ENCODE measurements around the gene CCNJL. TPM values are rescaled to one million over a fixed set of nuclear protein-coding genes. Genes with fewer than 3 reads are reported as not detected.

CCNJL gene
- total RNA-seq, 2 experiments from 2014 or later = not detected

DNA sequence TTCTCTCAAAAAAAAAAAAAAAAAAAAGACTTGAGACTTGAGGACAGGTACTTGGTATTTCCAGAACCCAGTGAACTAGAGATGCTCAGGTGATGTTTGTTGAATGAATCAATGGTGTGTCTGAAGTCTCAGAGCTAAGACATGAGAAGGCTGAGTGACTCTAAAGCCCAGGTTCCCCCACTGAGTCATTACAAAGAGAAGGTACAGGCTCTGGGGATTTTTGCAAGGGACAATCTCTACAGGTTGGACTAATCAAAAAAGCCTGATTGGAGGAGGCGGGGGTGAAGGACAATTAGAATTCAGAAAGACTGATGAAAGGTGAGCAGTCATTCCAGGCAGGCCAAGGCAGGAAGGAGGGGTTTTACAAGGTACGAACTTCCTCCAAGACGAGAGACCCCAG lies 91.3 kb downstream of the CCNJL start:
- H3K9me3 ChIP-seq (ENCODE audit: low read length) = no peaks in the 10 kb centered on the region
- intact Hi-C loops (cut with micrococcal nuclease; ENCODE audit: unreplicated experiment) = no loop called here
- H4K20me1 ChIP-seq (ENCODE audit: insufficient read depth, low read length) = no peaks in the 10 kb centered on the region
- no peaks in the 10 kb centered on the region for H3K4me1 ChIP-seq (ENCODE audit: insufficient read depth, low read length, poor library complexity, severe bottlenecking)
- ChIA-PET CTCF (ENCODE audit: unreplicated experiment) (no interaction called here), POLR2A (interaction anchor here (0.7 to 1.1 kb wide), 5 partner anchors 10 to 155 kb away, joined by 3 to 4 read pairs (median 3); no protein-coding TSS in a partner anchor)
- BruUV-seq (replicated peaks) = no TSS peak
- DNase-seq (ENCODE audit: low spot score) = no peak
- no peaks in the 10 kb centered on the region for H3K36me3 ChIP-seq (ENCODE audit: insufficient read depth, low read length)
- no peak overlapping the region for H3K4me2 ChIP-seq (ENCODE audit: low read length)
- H2AFZ ChIP-seq (ENCODE audit: low read length) = no peak overlapping the region
- TF ChIP-seq, protein P1, sequence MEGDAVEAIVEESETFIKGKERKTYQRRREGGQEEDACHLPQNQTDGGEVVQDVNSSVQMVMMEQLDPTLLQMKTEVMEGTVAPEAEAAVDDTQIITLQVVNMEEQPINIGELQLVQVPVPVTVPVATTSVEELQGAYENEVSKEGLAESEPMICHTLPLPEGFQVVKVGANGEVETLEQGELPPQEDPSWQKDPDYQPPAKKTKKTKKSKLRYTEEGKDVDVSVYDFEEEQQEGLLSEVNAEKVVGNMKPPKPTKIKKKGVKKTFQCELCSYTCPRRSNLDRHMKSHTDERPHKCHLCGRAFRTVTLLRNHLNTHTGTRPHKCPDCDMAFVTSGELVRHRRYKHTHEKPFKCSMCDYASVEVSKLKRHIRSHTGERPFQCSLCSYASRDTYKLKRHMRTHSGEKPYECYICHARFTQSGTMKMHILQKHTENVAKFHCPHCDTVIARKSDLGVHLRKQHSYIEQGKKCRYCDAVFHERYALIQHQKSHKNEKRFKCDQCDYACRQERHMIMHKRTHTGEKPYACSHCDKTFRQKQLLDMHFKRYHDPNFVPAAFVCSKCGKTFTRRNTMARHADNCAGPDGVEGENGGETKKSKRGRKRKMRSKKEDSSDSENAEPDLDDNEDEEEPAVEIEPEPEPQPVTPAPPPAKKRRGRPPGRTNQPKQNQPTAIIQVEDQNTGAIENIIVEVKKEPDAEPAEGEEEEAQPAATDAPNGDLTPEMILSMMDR (conservative IDR thresholded peaks at IDR 0.05; ENCODE audit: low read length) = no peak
- no peak for TF ChIP-seq EZH2phosphoT487 (IDR thresholded peaks at IDR 0.05; ENCODE audit: borderline replicate concordance, low read depth, low read length)
- H3K79me2 ChIP-seq (ENCODE audit: insufficient read depth, low read depth, low read length) = no peaks in the 10 kb centered on the region
- no peak overlapping the region for H3K27ac ChIP-seq (ENCODE audit: low read depth, low read length, poor library complexity, severe bottlenecking)
- no peak overlapping the region for H3K4me3 ChIP-seq (ENCODE audit: low read depth, low read length, poor library complexity, severe bottlenecking)
- no peaks in the 10 kb centered on the region for H3K9me2 ChIP-seq (ENCODE audit: insufficient read depth, low read length)

GRCh38 chr5:160219356-160219755 lies 93.0 kb downstream of the CCNJL start:
- H4K20me1 ChIP-seq (ENCODE audit: insufficient read depth, low read length) = no peaks in the 10 kb centered on the region
- H3K4me3 ChIP-seq (ENCODE audit: low read depth, low read length, poor library complexity, severe bottlenecking) = no peak overlapping the region
- ChIA-PET CTCF (ENCODE audit: unreplicated experiment) (no interaction called here), POLR2A (no interaction called here)
- no peaks in the 10 kb centered on the region for H3K9me3 ChIP-seq (ENCODE audit: low read length)
- H3K4me1 ChIP-seq (ENCODE audit: insufficient read depth, low read length, poor library complexity, severe bottlenecking) = no peaks in the 10 kb centered on the region
- no peaks in the 10 kb centered on the region for H3K9me2 ChIP-seq (ENCODE audit: insufficient read depth, low read length)
- no peak for DNase-seq (ENCODE audit: low spot score)
- intact Hi-C loops (cut with micrococcal nuclease; ENCODE audit: unreplicated experiment) = no loop called here
- BruUV-seq (replicated peaks) = no TSS peak
- TF ChIP-seq, protein P1 (conservative IDR thresholded peaks at IDR 0.05; ENCODE audit: low read length) = no peak
- no peak for TF ChIP-seq EZH2phosphoT487 (IDR thresholded peaks at IDR 0.05; ENCODE audit: borderline replicate concordance, low read depth, low read length)
- no peak overlapping the region for H3K27ac ChIP-seq (ENCODE audit: low read depth, low read length, poor library complexity, severe bottlenecking)
- no peak overlapping the region for H3K4me2 ChIP-seq (ENCODE audit: low read length)
- H3K79me2 ChIP-seq (ENCODE audit: insufficient read depth, low read depth, low read length) = no peaks in the 10 kb centered on the region
- no peaks in the 10 kb centered on the region for H3K36me3 ChIP-seq (ENCODE audit: insufficient read depth, low read length)
- no peak overlapping the region for H2AFZ ChIP-seq (ENCODE audit: low read length)

DNA sequence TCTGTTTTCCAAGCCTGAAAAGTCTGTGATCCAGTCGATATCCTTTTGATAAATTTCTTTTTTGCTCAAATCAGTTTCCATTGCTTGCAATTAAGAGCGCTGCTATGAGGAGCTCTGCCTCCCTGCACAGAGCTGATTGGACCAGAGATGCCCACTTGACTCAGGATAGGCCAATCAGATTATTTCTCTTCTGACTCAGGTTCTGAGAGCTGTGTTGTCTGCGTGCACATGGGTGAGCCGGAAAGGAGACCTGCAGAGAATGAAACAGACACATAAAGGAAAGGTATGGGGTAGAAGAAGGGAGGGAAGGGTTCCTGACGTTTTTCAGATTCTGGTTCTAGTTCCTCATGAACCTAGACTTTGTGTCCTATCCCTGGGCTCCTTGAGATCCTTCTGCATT lies 98.8 kb downstream of the CCNJL start:
- Histone ChIP-seq H3K9me3 (ENCODE audit: low read length) (no peaks in the 10 kb centered on the region), H3K9me2 (ENCODE audit: insufficient read depth, low read length) (no peaks in the 10 kb centered on the region), H3K27ac (ENCODE audit: low read depth, low read length, poor library complexity, severe bottlenecking) (no peak overlapping the region), H4K20me1 (ENCODE audit: insufficient read depth, low read length) (no peaks in the 10 kb centered on the region), H3K4me2 (ENCODE audit: low read length) (peak overlapping the region; percentile 13; the same call in 1 of the 2 replicates), H3K4me3 (ENCODE audit: low read depth, low read length, poor library complexity, severe bottlenecking) (no peak overlapping the region), H3K36me3 (ENCODE audit: insufficient read depth, low read length) (no peaks in the 10 kb centered on the region), H2AFZ (ENCODE audit: low read length) (peak overlapping the region; percentile 32; the same call in 1 of the 2 replicates), H3K4me1 (ENCODE audit: insufficient read depth, low read length, poor library complexity, severe bottlenecking) (no peaks in the 10 kb centered on the region), H3K79me2 (ENCODE audit: insufficient read depth, low read depth, low read length) (no peaks in the 10 kb centered on the region)
- ChIA-PET POLR2A (interaction anchor here (0.7 kb wide), 1 partner anchor 26 kb away, joined by 3 read pairs; no protein-coding TSS in a partner anchor), CTCF (ENCODE audit: unreplicated experiment) (no interaction called here)
- peak; percentile 32 for DNase-seq (ENCODE audit: low spot score)
- no TSS peak for BruUV-seq (replicated peaks)
- no peak for TF ChIP-seq EZH2phosphoT487 (IDR thresholded peaks at IDR 0.05; ENCODE audit: borderline replicate concordance, low read depth, low read length)
- TF ChIP-seq, protein P1 (conservative IDR thresholded peaks at IDR 0.05; ENCODE audit: low read length) = no peak
- intact Hi-C loops (cut with micrococcal nuclease; ENCODE audit: unreplicated experiment) = no loop called here

Data from OCI-LY7 (cell line).